Muscle of back (tissue), 13 donors: ENCODE measurements around the gene PLSCR1. TPM values are rescaled to one million over a fixed set of nuclear protein-coding genes. Genes with fewer than 3 reads are reported as not detected.

Experiments
- DNase-seq, 3 donors: peaks; one replicate each; pipeline versions ENCODE4 v3.0.0 to v3.0.0-alpha.2; 2013
- long read RNA-seq, 9 donors: transcript quantifications; one replicate each; lab custom pipeline, GENCODE V29; 2026
- polyA plus RNA-seq, 10 donors: library from polyadenylated mRNA; unstranded; fragments of 120-200 nt; gene quantifications; one replicate each; pipeline ENCODE4 v1.2.1, GENCODE V29; 2013; ENCODE audit not compliant: insufficient read length in 10 of 10

PLSCR1 gene
- 10 to 100 TPM; 16.2 to 27.6 (median 21.1) TPM for polyA plus RNA-seq
- long read RNA-seq, donor 1, partial matches to known transcripts, result 5 of 8 reads
- long read RNA-seq, donor 1, other reads (novel, unspliced or antisense), result 0 of 8 reads
- long read RNA-seq, donor 2, partial matches to known transcripts, result 0 of 2 reads
- long read RNA-seq, donor 2, other reads (novel, unspliced or antisense), result 0 of 2 reads
- long read RNA-seq, donor 3, result 0 reads
- long read RNA-seq, donor 4, result 0 reads
- long read RNA-seq, donor 5, transcript PLSCR1-201 (9 exons, 2,233 nt), result major isoform, 7 of 7 reads
- long read RNA-seq, donor 5, partial matches to known transcripts, result 0 of 7 reads
- long read RNA-seq, donor 5, other reads (novel, unspliced or antisense), result 0 of 7 reads
- long read RNA-seq, donor 6, partial matches to known transcripts, result 0 of 2 reads
- long read RNA-seq, donor 6, other reads (novel, unspliced or antisense), result 0 of 2 reads
- long read RNA-seq, donor 7, partial matches to known transcripts, result 0 of 2 reads
- long read RNA-seq, donor 7, other reads (novel, unspliced or antisense), result 0 of 2 reads
- long read RNA-seq, donor 8, partial matches to known transcripts, result 0 of 3 reads
- long read RNA-seq, donor 8, other reads (novel, unspliced or antisense), result 0 of 3 reads
- long read RNA-seq, donor 9, partial matches to known transcripts, result 0 of 1 reads
- long read RNA-seq, donor 9, other reads (novel, unspliced or antisense), result 0 of 1 reads

DNA sequence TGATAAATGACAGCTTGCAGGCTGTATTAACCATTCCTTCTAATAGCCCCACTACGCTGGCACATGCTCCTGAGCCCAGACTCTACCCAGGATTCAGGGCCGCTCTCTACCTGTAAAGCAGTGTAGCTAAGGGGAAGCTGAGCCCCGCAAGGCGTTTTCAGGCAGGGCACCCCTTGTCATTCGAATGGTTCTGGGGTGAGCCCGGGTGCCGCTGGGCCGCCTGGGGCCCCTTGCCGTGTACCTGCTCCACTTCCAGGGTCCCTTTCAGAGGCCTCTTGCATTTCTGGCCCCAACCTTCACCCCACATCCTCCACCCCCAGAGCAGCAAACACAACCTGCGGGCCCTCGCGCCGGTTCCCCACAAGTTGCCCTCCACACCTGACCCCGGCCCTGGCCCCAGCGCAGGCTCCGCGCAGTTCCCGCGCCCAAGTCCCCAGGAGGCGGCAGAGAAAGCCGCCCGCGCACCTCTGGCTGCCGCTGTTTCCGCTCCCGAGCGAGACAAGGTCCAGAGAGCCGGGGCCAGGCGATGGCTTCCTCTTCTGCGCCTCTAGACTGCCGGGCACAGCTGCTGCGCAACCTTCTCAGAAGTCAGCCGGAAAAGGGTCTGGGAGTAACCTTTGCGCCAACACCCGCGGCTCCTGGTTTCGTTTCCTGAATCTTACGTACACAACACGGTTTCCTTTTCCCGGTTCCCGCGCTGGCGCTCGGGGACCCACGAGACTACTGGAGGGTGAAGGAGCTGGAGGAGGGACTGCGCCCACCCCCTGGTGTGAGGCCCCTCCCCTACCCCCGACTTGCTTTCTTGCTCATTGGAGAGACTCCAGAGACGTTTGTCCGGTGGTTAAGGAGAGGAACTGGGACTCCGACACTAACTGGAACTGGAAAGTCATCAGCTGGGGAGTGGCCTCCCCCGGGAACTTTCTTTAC lies at the start of gene PLSCR1:
PLSCR1 (minus strand) TSS at position 606 of the 927 bp plus-strand sequence. CDS start 8,055 bp downstream, outside the sequence.
- peak; percentile 87 to 94 (median 92) for DNase-seq

- no peak for DNase-seq
Measured at GRCh38 chr3:146593776-146594175, 49.4 kb upstream of the PLSCR1 start.

- DNase-seq, result peak in 1 of 3 donors; percentile 45
Measured at GRCh38 chr3:146590521-146590920, 46.1 kb upstream of the PLSCR1 start.

- DNase-seq, result peak; percentile 36 to 64 (median 45)
Measured at GRCh38 chr3:146589899-146590508, 45.6 kb upstream of the PLSCR1 start.

- no peak for DNase-seq
Measured at GRCh38 chr3:146585156-146585555, 40.7 kb upstream of the PLSCR1 start.

DNA sequence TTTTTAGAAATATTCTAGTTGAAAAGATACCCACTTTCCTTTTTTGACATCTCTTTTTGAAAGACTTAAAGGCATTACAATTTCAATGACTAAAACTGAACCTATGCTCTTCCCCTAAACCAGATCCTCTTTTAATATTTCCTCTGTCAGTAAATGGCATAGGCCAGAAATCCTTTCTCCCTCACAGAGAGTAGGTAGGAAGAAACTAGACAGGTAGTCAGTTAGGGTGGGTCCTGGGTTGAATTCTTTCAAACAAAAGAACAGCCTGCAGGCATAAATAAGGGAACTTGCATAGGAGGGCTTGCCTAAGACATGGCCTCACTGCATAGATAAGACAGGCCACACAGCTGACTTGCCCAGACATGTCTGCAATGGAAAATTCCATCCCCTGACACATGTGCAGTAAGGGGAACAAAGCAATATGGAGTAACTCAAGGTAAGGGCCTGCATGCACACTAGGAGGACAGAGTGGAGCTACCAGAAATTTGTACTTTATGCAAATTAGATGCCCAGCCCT lies 37.6 kb upstream of the PLSCR1 start:
- no peak for DNase-seq

GRCh38 chr3:146581080-146581601 lies 36.7 kb upstream of the PLSCR1 start:
- no peak for DNase-seq

DNA sequence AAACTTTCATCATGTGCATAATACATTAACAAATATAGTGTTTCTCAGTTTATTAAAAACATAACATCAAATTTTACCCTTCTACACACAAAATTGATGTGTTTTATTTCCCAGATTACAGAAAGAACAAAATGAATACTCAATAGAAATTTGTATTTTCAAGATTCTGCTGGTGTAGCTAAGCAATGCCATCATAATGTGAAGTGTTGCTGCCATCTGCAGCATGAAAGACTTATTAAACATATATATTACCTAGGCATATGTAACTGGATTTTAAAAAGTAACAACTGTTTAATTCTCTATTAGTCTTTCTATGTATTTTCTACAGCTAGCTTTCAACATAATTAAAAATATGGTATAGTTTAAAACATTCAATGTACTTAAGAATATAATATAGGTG lies 33.3 kb upstream of the PLSCR1 start:
- peak; percentile 38 to 68 (median 45) for DNase-seq

DNA sequence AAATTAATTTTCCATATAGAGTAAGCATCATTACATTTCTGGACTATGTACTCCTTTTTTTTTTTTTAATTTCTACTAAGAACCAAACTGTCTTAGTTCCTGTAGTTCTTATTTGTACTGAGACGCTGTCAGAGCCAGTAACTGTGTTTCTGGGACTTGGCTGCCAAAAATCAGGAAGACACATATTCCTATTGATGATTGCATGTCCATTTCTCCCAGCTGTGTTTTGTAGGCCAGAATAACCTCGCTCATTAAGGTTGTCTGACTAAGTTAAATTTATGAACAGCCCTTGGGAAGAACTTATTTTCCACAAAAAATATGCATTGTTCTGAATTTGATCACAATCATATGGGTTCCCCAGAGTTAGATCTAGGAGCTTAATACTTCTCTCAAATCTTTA lies 31.2 kb upstream of the PLSCR1 start:
- DNase-seq, result peak in 2 of 3 donors; percentile 31 to 51

- no peak for DNase-seq
Measured at GRCh38 chr3:146574173-146574572, 29.8 kb upstream of the PLSCR1 start.

GRCh38 chr3:146569314-146569713 lies 24.9 kb upstream of the PLSCR1 start:
- no peak for DNase-seq

- no peak for DNase-seq
Measured at GRCh38 chr3:146566138-146566537, 21.7 kb upstream of the PLSCR1 start.

DNA sequence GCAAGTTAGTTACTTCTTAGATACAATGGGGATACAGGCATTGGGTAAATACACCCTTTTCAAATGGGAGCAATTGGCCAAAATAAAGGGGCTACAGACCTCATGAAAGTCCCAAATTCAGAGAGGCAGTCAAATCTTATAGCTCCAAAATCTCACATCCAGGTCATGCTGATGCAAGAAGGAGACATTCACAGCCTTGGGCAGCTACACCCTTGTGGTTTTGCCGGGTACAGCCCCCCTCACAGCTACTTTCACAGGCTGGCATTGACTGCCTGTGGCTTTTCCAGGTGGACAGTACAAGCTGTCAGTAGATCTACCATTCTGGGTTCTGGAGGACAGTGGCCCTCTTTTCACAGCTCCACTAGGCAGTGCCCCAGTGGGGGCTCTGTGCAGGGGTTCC lies 17.5 kb upstream of the PLSCR1 start:
- DNase-seq, result no peak

DNA sequence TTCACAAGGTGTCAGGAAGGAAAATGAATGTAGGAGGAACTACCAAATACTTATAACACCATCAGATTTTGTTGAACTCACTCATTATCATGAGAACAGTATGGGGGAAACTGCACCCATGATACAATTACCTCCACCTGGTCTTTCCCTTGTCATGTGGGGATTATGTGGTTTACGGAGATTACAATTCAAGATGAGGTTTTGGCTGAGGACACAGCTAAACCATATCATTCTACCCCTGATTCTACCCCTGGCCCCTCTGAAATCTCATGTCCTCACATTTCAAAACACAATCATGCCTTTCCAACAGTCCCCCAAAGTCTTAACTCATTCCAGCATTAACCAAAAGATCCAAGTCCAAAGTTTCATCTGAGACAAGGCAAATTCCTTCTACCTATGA lies 17.1 kb upstream of the PLSCR1 start:
- DNase-seq, result no peak

- no peak for DNase-seq
Measured at GRCh38 chr3:146560678-146561077, 16.3 kb upstream of the PLSCR1 start.

GRCh38 chr3:146559388-146559787 lies 15.0 kb upstream of the PLSCR1 start:
- no peak for DNase-seq

- no peak for DNase-seq
Measured at GRCh38 chr3:146558781-146559180, 14.4 kb upstream of the PLSCR1 start.

- DNase-seq, result no peak
Measured at GRCh38 chr3:146557745-146558144, 13.3 kb upstream of the PLSCR1 start.

DNA sequence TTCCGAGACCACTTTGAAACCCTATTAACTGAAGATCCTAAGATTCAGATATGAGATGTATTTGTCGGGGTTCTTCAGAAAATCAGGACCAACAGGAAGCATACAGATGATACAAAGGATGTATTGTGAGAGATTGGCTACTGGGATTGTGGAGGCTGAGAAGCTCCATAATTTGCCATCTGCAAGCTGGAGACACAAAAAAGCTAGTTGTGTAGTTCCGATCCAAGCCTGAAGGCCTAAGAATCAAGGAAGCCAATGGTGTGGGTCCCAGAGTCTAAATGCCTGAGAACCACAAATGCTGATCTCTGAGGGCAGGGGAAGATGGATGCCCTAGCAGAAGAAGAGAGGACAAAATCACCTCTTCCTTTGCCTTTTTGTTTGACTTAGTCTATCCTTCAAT lies 10.9 kb upstream of the PLSCR1 start:
- no peak for DNase-seq

DNA sequence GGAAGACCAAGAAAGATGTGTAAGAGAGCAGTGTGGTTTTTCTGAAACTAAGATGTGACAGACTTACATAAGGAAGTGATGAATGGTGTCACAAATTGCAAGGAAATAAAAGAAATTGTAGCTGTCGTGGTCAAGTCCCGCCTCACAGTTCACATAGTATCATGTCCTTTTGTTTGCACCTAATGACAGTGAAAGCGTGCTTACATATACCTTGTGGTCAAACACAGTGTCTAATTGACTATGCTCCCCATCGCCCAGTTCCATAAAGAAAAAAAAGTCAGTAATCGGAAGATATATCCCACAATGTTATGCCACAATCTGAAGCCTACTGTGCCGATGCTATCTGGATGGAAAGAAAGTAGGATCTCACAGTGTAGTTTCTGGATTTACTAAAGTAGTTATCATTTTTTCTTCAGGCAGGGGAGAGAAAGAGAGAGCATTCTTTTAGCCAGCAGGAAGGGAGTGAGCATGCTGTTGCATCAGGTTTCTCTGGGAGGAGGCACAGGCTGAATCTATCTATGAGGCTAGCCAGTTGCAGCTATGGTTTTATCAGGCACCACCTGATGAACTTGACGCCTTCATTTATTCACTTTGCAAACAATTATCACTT lies 9.8 kb upstream of the PLSCR1 start:
- DNase-seq, result no peak
